GM23338 (cell line): ENCODE data around the gene TRMT5.

Experiments
- CREB1 ChIP-seq: fragments of 250-450 bp; sonication (Bioruptor Pico); IDR thresholded peaks from 2 replicates; pipeline ENCODE4 v1.5.0; 2020; ENCODE audit warnings: low read depth, mild to moderate bottlenecking, moderate library complexity
- CTCF ChIP-seq, 2 experiments: fragments of 200-600 bp in 1 of 2; sonication (generic) in 1 of 2; conservative IDR thresholded peaks; 2 replicates each; pipeline versions ENCODE4 v1.5.1 to v1.6.1; 2016 to 2017; ENCODE audit warnings: antibody characterized with exemption in 2 of 2, low read depth in 2 of 2, mild to moderate bottlenecking in 2 of 2, moderate library complexity in 1 of 2
- EZH2 ChIP-seq: fragments of 200-600 bp; sonication (generic); IDR thresholded peaks from one replicate; pipeline ENCODE4 v1.8.0; 2017; ENCODE audit warnings: antibody characterized with exemption, mild to moderate bottlenecking, low read depth; ENCODE audit not compliant: unreplicated experiment
- EZH2phosphoT487 ChIP-seq: fragments of 200-600 bp; sonication (generic); IDR thresholded peaks from one replicate; pipeline ENCODE4 v1.8.1; 2018; ENCODE audit warnings: antibody characterized with exemption; ENCODE audit not compliant: unreplicated experiment
- JUNB ChIP-seq: IDR thresholded peaks from one replicate; pipeline ENCODE4 v1.6.1; 2016; ENCODE audit warnings: antibody characterized with exemption; ENCODE audit not compliant: unreplicated experiment
- NANOG ChIP-seq: IDR thresholded peaks from 2 replicates; pipeline ENCODE4 v1.6.1; 2016; ENCODE audit warnings: antibody characterized with exemption, borderline replicate concordance
- POLR2AphosphoS5 ChIP-seq: IDR thresholded peaks from 2 replicates; pipeline ENCODE4 v1.6.1; 2016; ENCODE audit warnings: antibody characterized with exemption, low read depth
- REST ChIP-seq: IDR thresholded peaks from one replicate; pipeline ENCODE4 v1.6.1; 2018; ENCODE audit warnings: antibody characterized with exemption; ENCODE audit not compliant: unreplicated experiment
- STAT1 ChIP-seq: IDR thresholded peaks from one replicate; pipeline ENCODE4 v1.6.1; 2016; ENCODE audit warnings: antibody characterized with exemption; ENCODE audit not compliant: unreplicated experiment
- ZNF114 ChIP-seq: fragments of 250-450 bp; sonication (Bioruptor Pico); IDR thresholded peaks from 2 replicates; pipeline ENCODE4 v1.5.0; 2020; ENCODE audit warnings: mild to moderate bottlenecking, moderate library complexity
- ZNF331 ChIP-seq: fragments of 250-450 bp; sonication (Bioruptor Pico); IDR thresholded peaks from 2 replicates; pipeline ENCODE4 v1.5.0; 2020; ENCODE audit warnings: low read depth, mild to moderate bottlenecking, moderate library complexity

GRCh38 chr14:60925286-60925685 lies 55.6 kb downstream of the TRMT5 start:
- TF ChIP-seq EZH2, result no peak
- no peak for TF ChIP-seq CTCF (conservative IDR thresholded peaks at IDR 0.05; ENCODE audit: low read depth in 2 of 2)
- no peak for TF ChIP-seq ZNF114 (CRISPR knock-in tag)
- TF ChIP-seq POLR2AphosphoS5, result no peak
- no peak for TF ChIP-seq EZH2phosphoT487
- no peak for TF ChIP-seq JUNB
- TF ChIP-seq REST, result no peak
- TF ChIP-seq ZNF331 (CRISPR knock-in tag), result no peak
- TF ChIP-seq STAT1, result no peak
- TF ChIP-seq NANOG, result no peak
- no peak for TF ChIP-seq CREB1 (CRISPR knock-in tag)
